BLaER1 treated with 17β-estradiol and CSF1 and Interleukin-3, amounts not matched to agents 10 nM and 100 nM (cell line): ENCODE measurements around the gene POLA1.
"Not testable (repeated sequence)": the region's sequence is repeated elsewhere in the genome, so short reads cannot be mapped to it uniquely, and the experiment has no call there.

Source experiments
- H3K27ac ChIP-seq, 11 experiments: shearing (Covaris generic); formaldehyde crosslinking; 2 replicates each; pipeline ENCODE4 v1.8.1; 2022
- H3K27me3 ChIP-seq, 11 experiments: shearing (Covaris generic); formaldehyde crosslinking; 2 replicates each; pipeline ENCODE4 v1.8.1; 2022
- H3K36me3 ChIP-seq, 11 experiments: shearing (Covaris generic); formaldehyde crosslinking; 2 replicates each; pipeline ENCODE4 v1.8.1; 2022
- H3K4me1 ChIP-seq, 10 experiments: shearing (Covaris generic); formaldehyde crosslinking; 2 replicates each; pipeline ENCODE4 v1.8.1; 2022
- H3K4me2 ChIP-seq, 11 experiments: shearing (Covaris generic); formaldehyde crosslinking; 2 replicates each; pipeline ENCODE4 v1.8.1; 2022
- H3K4me3 ChIP-seq, 10 experiments: shearing (Covaris generic); formaldehyde crosslinking; 2 replicates each; pipeline ENCODE4 v1.8.1; 2022
- H3K9ac ChIP-seq, 11 experiments: shearing (Covaris generic); formaldehyde crosslinking; 2 replicates each; pipeline ENCODE4 v1.8.1; 2022
- H3K9me3 ChIP-seq, 11 experiments: shearing (Covaris generic); formaldehyde crosslinking; replicated peaks in 1 of 11; 2 replicates each; pipeline ENCODE4 v1.8.1; 2022
- H4K20me1 ChIP-seq, 11 experiments: shearing (Covaris generic); formaldehyde crosslinking; 2 replicates each; pipeline ENCODE4 v1.8.1; 2022
- Cebpa-rat ChIP-seq, 11 experiments: shearing (Covaris generic); IDR thresholded peaks; 2 replicates each; pipeline ENCODE4 v1.8.1; 2022

Gene POLA1

DNA sequence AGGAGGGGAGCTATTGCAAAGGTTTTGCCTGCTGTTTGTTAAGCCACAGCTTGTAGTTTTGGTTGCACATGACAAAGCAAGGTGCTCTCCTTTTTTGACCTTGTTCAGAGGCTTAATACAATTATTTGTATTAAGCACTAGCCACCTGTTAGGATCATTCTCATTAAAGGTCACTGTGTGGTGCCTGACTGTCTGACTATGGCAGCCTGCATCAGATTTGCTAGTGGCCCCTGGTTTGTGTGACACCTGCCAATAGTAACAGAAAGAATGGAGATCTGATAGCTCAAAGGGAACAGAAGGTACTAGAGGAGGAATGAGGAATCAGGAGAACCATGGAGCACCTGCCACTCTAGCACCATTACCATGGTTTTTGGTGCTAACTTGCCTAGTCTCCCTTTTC is 102.5 kb downstream of the POLA1 start:
- no peak overlapping the region for H3K9ac ChIP-seq
- no peak overlapping the region for H3K27ac ChIP-seq
- H3K4me1 ChIP-seq = peaks cover 0 to 11% (median 0%) of the 10 kb centered on the region in 10 experiments; a peak in 6 of 20 replicates
- no peak for TF ChIP-seq Cebpa-rat (IDR thresholded peaks at IDR 0.05)
- H3K4me2 ChIP-seq = no peak overlapping the region
- H3K4me3 ChIP-seq = no peak overlapping the region
- H3K27me3 ChIP-seq = peaks cover 96 to 100% (median 99%) of the 10 kb centered on the region in 11 experiments
- H3K9me3 ChIP-seq = no peaks in the 10 kb centered on the region; a peak in 2 of 22 replicates
- H3K36me3 ChIP-seq = peaks cover 0 to 58% (median 6%) of the 10 kb centered on the region in 11 experiments; a peak in 9 of 22 replicates
- peaks cover 0 to 16% (median 0%) of the 10 kb centered on the region in 11 experiments; a peak in 4 of 22 replicates for H4K20me1 ChIP-seq

DNA sequence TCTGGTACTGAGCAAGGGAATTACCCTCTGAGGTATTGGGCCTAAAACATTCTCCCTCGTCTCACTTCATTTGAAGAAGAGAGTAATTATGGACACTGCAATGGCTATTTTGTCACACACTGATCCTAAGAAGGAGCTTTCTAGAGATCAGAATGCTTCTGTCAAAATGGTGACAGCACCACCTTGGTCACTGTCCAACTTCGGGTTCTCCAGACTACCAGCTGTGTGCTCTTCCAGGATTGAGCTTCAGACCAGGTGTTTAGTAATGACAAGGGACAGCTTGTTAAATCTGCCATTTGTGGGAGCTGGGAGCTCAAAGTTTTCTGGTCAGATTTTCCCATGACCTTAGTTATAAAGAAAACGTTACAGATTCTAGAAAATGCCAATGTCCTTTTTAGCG is 105.4 kb downstream of the POLA1 start:
- peaks cover 0 to 5% (median 0%) of the 10 kb centered on the region in 11 experiments; a peak in 2 of 22 replicates for H3K9me3 ChIP-seq
- H3K27me3 ChIP-seq = peaks cover 97 to 100% (median 100%) of the 10 kb centered on the region in 11 experiments
- peaks cover 0 to 21% (median 0%) of the 10 kb centered on the region in 11 experiments; a peak in 4 of 22 replicates for H4K20me1 ChIP-seq
- H3K4me3 ChIP-seq = no peak overlapping the region
- TF ChIP-seq Cebpa-rat (IDR thresholded peaks at IDR 0.05) = no peak
- H3K36me3 ChIP-seq = peaks cover 0 to 50% (median 6%) of the 10 kb centered on the region in 11 experiments; a peak in 6 of 22 replicates
- H3K4me1 ChIP-seq = peaks cover 0 to 23% (median 0%) of the 10 kb centered on the region in 10 experiments; a peak in 6 of 20 replicates
- peak overlapping the region in 3 of 11 experiments; percentile 1 to 46 (median 5); a peak in 3 of 22 replicates for H3K4me2 ChIP-seq
- H3K27ac ChIP-seq = no peak overlapping the region
- H3K9ac ChIP-seq = no peak overlapping the region

DNA sequence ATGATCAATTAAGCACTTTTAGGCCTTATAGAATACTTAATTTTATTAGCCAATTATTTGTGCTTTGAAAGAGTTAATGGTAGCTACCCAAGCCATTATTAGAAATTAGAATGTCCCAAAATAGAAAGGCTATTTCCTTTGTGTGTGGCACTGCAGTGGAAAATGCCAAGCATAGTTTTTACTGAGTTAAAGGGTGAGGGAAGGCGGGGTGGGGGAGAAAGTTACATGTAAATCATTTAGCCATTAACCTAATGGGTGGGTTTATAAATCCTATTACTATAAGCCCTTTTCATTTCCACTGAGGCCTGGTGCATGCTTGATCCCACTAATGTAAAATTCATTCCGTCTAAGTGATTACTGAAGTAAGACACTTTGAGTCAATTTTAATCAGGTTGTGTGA is 105.8 kb downstream of the POLA1 start:
- Histone ChIP-seq H3K27ac (no peak overlapping the region), H3K4me2 (peak overlapping the region in 4 of 11 experiments; percentile 1 to 46 (median 6); a peak in 3 of 22 replicates), H3K9me3 (peaks cover 0 to 5% (median 0%) of the 10 kb centered on the region in 11 experiments; a peak in 1 of 22 replicates), H4K20me1 (peaks cover 0 to 21% (median 0%) of the 10 kb centered on the region in 11 experiments; a peak in 4 of 22 replicates), H3K27me3 (peaks cover 97 to 100% (median 100%) of the 10 kb centered on the region in 11 experiments), H3K9ac (no peak overlapping the region), H3K4me1 (peaks cover 0 to 23% (median 0%) of the 10 kb centered on the region in 10 experiments; a peak in 6 of 20 replicates), H3K36me3 (peaks cover 0 to 45% (median 6%) of the 10 kb centered on the region in 11 experiments; a peak in 7 of 22 replicates), H3K4me3 (no peak overlapping the region)
- no peak for TF ChIP-seq Cebpa-rat (IDR thresholded peaks at IDR 0.05)

DNA sequence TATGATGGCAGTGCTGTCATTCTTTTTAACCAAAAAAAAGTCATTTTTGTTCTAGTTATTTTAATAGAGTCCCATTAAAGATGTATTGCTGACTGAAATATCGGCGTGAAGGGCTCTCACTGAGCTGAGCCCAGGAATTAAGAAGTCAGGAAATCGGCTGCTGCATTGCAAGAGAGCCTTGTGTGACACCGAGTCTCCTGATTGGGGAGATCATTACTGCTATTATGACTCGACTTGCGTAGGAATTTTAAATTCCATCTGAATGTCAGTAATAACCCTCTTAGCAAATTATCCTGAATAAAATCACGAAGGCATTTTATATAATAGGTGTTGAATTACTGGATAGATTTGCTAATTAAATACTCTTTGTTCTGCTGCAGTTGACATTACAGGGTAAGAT is 111.5 kb downstream of the POLA1 start:
- H3K36me3 ChIP-seq = peaks cover 0 to 27% (median 4%) of the 10 kb centered on the region in 11 experiments; a peak in 7 of 22 replicates
- TF ChIP-seq Cebpa-rat (IDR thresholded peaks at IDR 0.05) = no peak

DNA sequence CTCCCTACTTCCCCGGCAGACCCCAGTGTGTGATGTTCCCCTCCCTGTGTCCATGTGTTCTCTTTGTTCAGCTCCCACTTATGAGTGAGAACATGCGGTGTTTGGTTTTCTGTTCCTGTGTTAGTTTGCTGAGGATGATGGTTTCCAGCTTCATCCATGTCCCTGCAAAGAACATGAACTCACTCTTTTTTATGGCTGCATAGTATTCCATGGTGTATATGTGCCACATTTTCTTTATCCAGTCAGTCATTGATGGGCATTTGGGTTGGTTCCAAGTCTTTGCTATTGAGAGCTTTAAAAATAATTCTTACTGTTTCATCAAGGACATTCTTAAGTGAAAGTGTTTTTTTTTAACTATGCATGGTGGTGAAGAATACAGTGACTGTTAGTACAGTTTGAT is 126.1 kb downstream of the POLA1 start:
- not testable (repeated sequence) for H4K20me1 ChIP-seq, H3K9ac ChIP-seq, H3K4me2 ChIP-seq, H3K27ac ChIP-seq, H3K4me3 ChIP-seq, H3K4me1 ChIP-seq
- Histone ChIP-seq H3K27me3 (peaks cover 81 to 98% (median 92%) of the 10 kb centered on the region in 11 experiments), H3K36me3 (peaks cover 0 to 91% (median 35%) of the 10 kb centered on the region in 11 experiments; a peak in 18 of 22 replicates), H3K9me3 (peaks cover 17 to 31% (median 25%) of the 10 kb centered on the region in 11 experiments)

More for the DNA sequence above, 111.5 kb downstream of the POLA1 start:
- no peak overlapping the region for H3K9ac ChIP-seq
- H3K27ac ChIP-seq = no peak overlapping the region
- H3K4me2 ChIP-seq = no peak overlapping the region
- H3K4me3 ChIP-seq = no peak overlapping the region
- H4K20me1 ChIP-seq = peaks cover 0 to 9% (median 0%) of the 10 kb centered on the region in 11 experiments; a peak in 6 of 22 replicates
- H3K4me1 ChIP-seq = peaks cover 0 to 16% (median 0%) of the 10 kb centered on the region in 10 experiments; a peak in 2 of 20 replicates
- 0 out of 22 replicates have a peak, but pooled peaks cover 0 to 5% (median 0%) of the 10 kb centered on the region in 11 experiments for H3K9me3 ChIP-seq
- H3K27me3 ChIP-seq = peaks cover 93 to 100% (median 99%) of the 10 kb centered on the region in 11 experiments

DNA sequence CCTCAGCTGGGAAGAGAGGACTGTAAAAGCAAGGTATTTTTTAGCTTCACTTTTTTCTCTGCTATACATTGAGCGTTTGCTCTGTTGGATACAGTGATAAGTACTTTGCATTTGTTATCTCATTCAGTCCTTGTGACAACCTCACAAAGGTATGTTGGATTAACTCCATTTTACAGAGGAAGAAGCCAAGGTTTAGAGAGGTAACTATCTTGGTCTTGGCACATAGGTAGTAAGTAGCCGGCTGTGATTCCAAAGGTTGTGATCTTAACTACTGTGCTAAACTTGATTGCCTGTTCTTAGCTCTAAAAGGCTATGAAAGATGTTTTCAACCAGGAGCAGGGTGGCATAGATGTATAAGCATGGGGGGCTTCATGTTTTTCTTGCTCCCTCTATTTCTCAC is 134.4 kb downstream of the POLA1 start:
- H3K9ac ChIP-seq = no peak overlapping the region

DNA sequence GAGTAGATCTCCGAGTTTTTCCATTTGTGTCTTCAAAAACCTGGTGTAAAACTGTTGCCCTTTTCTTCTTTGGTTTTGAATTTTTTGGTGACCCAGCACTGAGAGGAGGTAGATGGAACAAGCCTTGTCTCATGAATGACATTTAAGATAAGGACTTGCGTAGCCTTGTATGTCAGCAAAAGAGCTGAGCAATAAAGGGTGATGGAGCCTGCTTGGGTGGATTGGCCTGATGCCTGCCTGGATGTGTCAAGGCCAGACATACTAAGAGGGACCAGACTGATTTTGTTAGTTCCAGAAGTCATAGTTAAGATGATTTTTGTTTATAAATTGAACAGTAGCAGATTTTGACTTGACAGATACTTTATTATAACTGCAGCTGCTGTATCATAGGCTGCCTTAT is 134.9 kb downstream of the POLA1 start:
- H3K4me3 ChIP-seq = no peak overlapping the region
- peaks cover 18 to 92% (median 48%) of the 10 kb centered on the region in 11 experiments; a peak in 18 of 22 replicates for H3K36me3 ChIP-seq
- peaks cover 0 to 22% (median 0%) of the 10 kb centered on the region in 11 experiments; a peak in 4 of 22 replicates for H4K20me1 ChIP-seq
- no peak overlapping the region for H3K4me2 ChIP-seq
- TF ChIP-seq Cebpa-rat (IDR thresholded peaks at IDR 0.05) = no peak
- no peak overlapping the region for H3K27ac ChIP-seq
- H3K9me3 ChIP-seq = no peaks in the 10 kb centered on the region
- peaks cover 95 to 100% (median 98%) of the 10 kb centered on the region in 11 experiments for H3K27me3 ChIP-seq
- H3K4me1 ChIP-seq = no peaks in the 10 kb centered on the region
- no peak overlapping the region for H3K9ac ChIP-seq

More for the DNA sequence above, 134.4 kb downstream of the POLA1 start:
- Histone ChIP-seq H3K9me3 (no peaks in the 10 kb centered on the region), H3K27me3 (peaks cover 95 to 100% (median 98%) of the 10 kb centered on the region in 11 experiments), H3K4me1 (no peaks in the 10 kb centered on the region), H3K27ac (no peak overlapping the region), H3K36me3 (peaks cover 18 to 92% (median 47%) of the 10 kb centered on the region in 11 experiments; a peak in 17 of 22 replicates), H3K4me2 (no peak overlapping the region), H3K4me3 (no peak overlapping the region), H4K20me1 (peaks cover 0 to 22% (median 0%) of the 10 kb centered on the region in 11 experiments; a peak in 4 of 22 replicates)
- no peak for TF ChIP-seq Cebpa-rat (IDR thresholded peaks at IDR 0.05)

DNA sequence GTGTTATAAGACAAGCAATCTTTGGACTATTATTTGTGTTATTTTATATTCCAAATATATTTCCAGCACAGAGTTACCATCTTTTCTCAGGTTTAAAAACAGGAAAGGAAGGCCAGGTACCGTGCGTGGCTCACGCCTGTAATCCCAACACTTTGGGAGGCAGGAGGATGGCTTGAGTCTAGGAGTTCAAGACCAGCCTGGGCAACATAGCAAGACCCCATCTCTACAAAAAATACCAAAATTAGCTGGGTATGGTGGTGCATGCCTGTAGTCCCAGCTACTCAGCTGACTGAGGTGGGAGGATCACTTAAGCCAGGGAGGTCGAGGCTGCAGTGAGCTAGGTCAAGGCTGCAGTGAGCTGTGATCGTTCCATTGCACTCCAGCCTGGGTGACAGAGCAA is 140.0 kb downstream of the POLA1 start:
- Histone ChIP-seq H3K4me1 (no peaks in the 10 kb centered on the region), H3K9me3 (no peaks in the 10 kb centered on the region), H3K27ac (no peak overlapping the region), H3K4me3 (no peak overlapping the region), H3K27me3 (peaks cover 91 to 100% (median 97%) of the 10 kb centered on the region in 11 experiments), H3K4me2 (no peak overlapping the region), H4K20me1 (peaks cover 0 to 19% (median 7%) of the 10 kb centered on the region in 11 experiments; a peak in 7 of 22 replicates), H3K9ac (no peak overlapping the region), H3K36me3 (peaks cover 5 to 69% (median 19%) of the 10 kb centered on the region in 11 experiments; a peak in 14 of 22 replicates)
- no peak for TF ChIP-seq Cebpa-rat (IDR thresholded peaks at IDR 0.05)

DNA sequence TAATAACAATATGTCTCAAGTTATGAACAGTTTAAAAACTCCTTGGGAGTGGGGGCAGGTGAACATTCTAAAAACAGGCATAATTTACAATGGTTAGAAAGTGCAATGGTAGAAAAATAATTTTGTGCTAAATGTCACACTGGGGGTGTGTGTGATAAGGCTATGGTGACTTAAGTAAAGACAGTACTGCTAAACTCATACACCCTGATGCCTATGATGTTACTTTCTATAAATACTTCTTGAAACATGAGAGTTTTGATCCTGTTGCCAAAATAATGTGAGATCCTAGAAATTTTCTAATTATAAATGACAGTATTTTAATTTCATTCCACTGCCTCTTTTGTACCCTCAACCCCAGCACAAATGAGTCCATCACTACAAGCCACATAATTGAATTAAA is 144.2 kb downstream of the POLA1 start:
- Histone ChIP-seq H3K4me3 (no peak overlapping the region), H3K9me3 (no peaks in the 10 kb centered on the region), H3K9ac (no peak overlapping the region), H3K4me1 (no peaks in the 10 kb centered on the region), H4K20me1 (peaks cover 0 to 25% (median 4%) of the 10 kb centered on the region in 11 experiments; a peak in 8 of 22 replicates), H3K36me3 (peaks cover 0 to 61% (median 11%) of the 10 kb centered on the region in 11 experiments; a peak in 9 of 22 replicates), H3K27me3 (peaks cover 90 to 100% (median 97%) of the 10 kb centered on the region in 11 experiments), H3K4me2 (no peak overlapping the region), H3K27ac (no peak overlapping the region)
- no peak for TF ChIP-seq Cebpa-rat (IDR thresholded peaks at IDR 0.05)
